GM12878 (cell line): ENCODE data around the gene CR1L. TPM values are rescaled to one million over a fixed set of nuclear protein-coding genes. Genes with fewer than 3 reads are reported as not detected.

Experiments used
- ATAC-seq: fragments of 200-7000 bp; cut with Tn5 transposase; 3 replicates; pipeline ENCODE4 v1.9.1; 2020; ENCODE audit warnings: mild to moderate bottlenecking, moderate library complexity
- BruUV-seq: library from RNA; stranded (reverse); fragments of 400-500 nt; replicated peaks from 2 replicates; lab custom pipeline; 2021; lab: Mats Ljungman, UMichigan
- CTCF ChIA-PET: fragments of 300-600 bp; sonication (Branson Sonifier 250); formaldehyde crosslinking; extraction: SDS; loops from one replicate; lab custom pipeline; 2021; ENCODE audit warnings: inconsistent platforms; lab: Yijun Ruan, JAX
- POLR2A ChIA-PET: fragments of 350-600 bp; formaldehyde crosslinking; extraction: SDS; loops from one replicate; lab custom pipeline; 2021; ENCODE audit warnings: inconsistent platforms; lab: Charles Lee
- RAD21 ChIA-PET: fragments of 300-600 bp; sonication (Branson Sonifier 250); formaldehyde crosslinking; loops from one replicate; lab custom pipeline; 2023; ENCODE audit warnings: antibody characterized with exemption; ENCODE audit not compliant: unreplicated experiment; lab: Charles Lee
- SMC1A ChIA-PET: fragments of 300-600 bp; sonication (Branson Sonifier 250); formaldehyde crosslinking; loops from one replicate; lab custom pipeline; 2023; ENCODE audit not compliant: unreplicated experiment, uncharacterized antibody; lab: Charles Lee
- DNase-seq: peaks from one replicate; pipeline ENCODE4 v3.0.0-alpha.2; 2011; ENCODE audit warnings: low read depth, low spot score
- FAIRE-seq: peaks from 3 replicates; lab custom pipeline; 2011; peaks lifted over from hg19 to GRCh38; lab: Jason Lieb, UNC
- H2AFZ ChIP-seq: 2 replicates; pipeline ENCODE4 v1.6.0; 2011; ENCODE audit warnings: low read depth, low read length, control low read depth; ENCODE audit not compliant: control insufficient read depth
- H3K27ac ChIP-seq: 2 replicates; pipeline ENCODE4 v1.5.1; 2011; ENCODE audit warnings: control low read depth; ENCODE audit not compliant: control insufficient read depth, insufficient read depth
- H3K27me3 ChIP-seq, 2 experiments: replicated peaks in 1 of 2; 2 replicates each; pipeline versions ENCODE4 v1.6.0 to v1.6.1; 2011; ENCODE audit warnings: low read length in 1 of 2; ENCODE audit not compliant: control insufficient read depth in 2 of 2, insufficient read depth in 2 of 2
- H3K36me3 ChIP-seq, 2 experiments: 2 replicates each; pipeline ENCODE4 v1.5.1; 2011; ENCODE audit warnings: low read length in 1 of 2; ENCODE audit not compliant: control insufficient read depth in 2 of 2, insufficient read depth in 2 of 2
- H3K4me1 ChIP-seq: 2 replicates; pipeline ENCODE4 v1.6.1; 2011; ENCODE audit warnings: mild to moderate bottlenecking, low read length, moderate library complexity, mixed read lengths; ENCODE audit not compliant: control insufficient read depth, insufficient read depth
- H3K4me2 ChIP-seq: 2 replicates; pipeline ENCODE4 v1.6.0; 2011; ENCODE audit warnings: control low read depth; ENCODE audit not compliant: control insufficient read depth, insufficient read depth
- H3K4me3 ChIP-seq: fragments of 200-600 bp; sonication (generic); 2 replicates; pipeline ENCODE4 v1.5.1; 2016
- H3K79me2 ChIP-seq: 2 replicates; pipeline ENCODE4 v1.6.0; 2011; ENCODE audit warnings: low read length; ENCODE audit not compliant: control insufficient read depth, insufficient read depth
- H3K9ac ChIP-seq: 2 replicates; pipeline ENCODE4 v1.8.0; 2011; ENCODE audit warnings: low read length, control low read depth, mixed read lengths; ENCODE audit not compliant: control insufficient read depth, insufficient read depth
- H3K9me3 ChIP-seq: replicated peaks from 3 replicates; pipeline ENCODE4 v1.5.1; 2011; ENCODE audit warnings: mild to moderate bottlenecking, low read length; ENCODE audit not compliant: control insufficient read depth, insufficient read depth
- H4K20me1 ChIP-seq: 2 replicates; pipeline ENCODE4 v1.6.0; 2011; ENCODE audit not compliant: control insufficient read depth, insufficient read depth
- BRCA1 ChIP-seq: IDR thresholded peaks from 2 replicates; pipeline ENCODE4 v1.6.1; 2011; ENCODE audit warnings: low read depth, low read length, improper control_type of control experiment
- CBFB ChIP-seq: IDR thresholded peaks from 2 replicates; pipeline ENCODE4 v1.6.1; 2016; ENCODE audit warnings: antibody characterized with exemption, low read depth
- CHD1 ChIP-seq: IDR thresholded peaks from 2 replicates; pipeline ENCODE4 v1.6.1; 2012; ENCODE audit warnings: low read depth, low read length, improper control_type of control experiment
- ELK1 ChIP-seq: IDR thresholded peaks from 2 replicates; pipeline ENCODE4 v1.6.1; 2012; ENCODE audit warnings: low read depth, low read length, improper control_type of control experiment
- ESRRA ChIP-seq: IDR thresholded peaks from 2 replicates; pipeline ENCODE4 v1.6.1; 2012; ENCODE audit warnings: mild to moderate bottlenecking, low read length, improper control_type of control experiment
- HDAC2 ChIP-seq: fragments of 200-600 bp; sonication (generic); IDR thresholded peaks from 2 replicates; pipeline ENCODE4 v1.6.1; 2017
- HDAC6 ChIP-seq: fragments of 200-600 bp; sonication (generic); IDR thresholded peaks from one replicate; pipeline ENCODE4 v1.8.0; 2017; ENCODE audit warnings: antibody characterized with exemption; ENCODE audit not compliant: unreplicated experiment
- IRF4 ChIP-seq: IDR thresholded peaks from 2 replicates; pipeline ENCODE4 v1.6.1; 2011; ENCODE audit warnings: low read depth, low read length
- NKRF ChIP-seq: fragments of 450-650 bp; conservative IDR thresholded peaks from 2 replicates; pipeline ENCODE4 v1.6.1; 2017; ENCODE audit warnings: mild to moderate bottlenecking, moderate library complexity
- SREBF1 ChIP-seq: IDR thresholded peaks from 2 replicates; pipeline ENCODE4 v1.6.1; 2012; ENCODE audit warnings: mild to moderate bottlenecking, low read length
- TARDBP ChIP-seq: IDR thresholded peaks from 2 replicates; pipeline ENCODE4 v1.6.1; 2016; ENCODE audit warnings: borderline replicate concordance
- TCF7 ChIP-seq: IDR thresholded peaks from 2 replicates; pipeline ENCODE4 v1.6.1; 2014; ENCODE audit warnings: antibody characterized with exemption, borderline replicate concordance
- ZZZ3 ChIP-seq: IDR thresholded peaks from 2 replicates; pipeline ENCODE4 v1.6.1; 2011; ENCODE audit warnings: low read depth; ENCODE audit not compliant: control insufficient read depth, insufficient read length
- WGBS: methylation state at CpG from one replicate; pipeline ENCODE4 v1.1.6; 2016; ENCODE audit warnings: low lambda C conversion rate; ENCODE audit not compliant: insufficient replicate concordance, insufficient coverage; ENCODE audit errors: missing lambda C conversion rate; 5-methylcytosine and 5-hydroxymethylcytosine counted together
- in situ Hi-C: fragments of 300-500 bp; cut with MboI; formaldehyde crosslinking; loops from 9 replicates; pipeline ENCODE4 v1.14.3; 2018; ENCODE audit warnings: mixed read lengths
- intact Hi-C: fragments of 100-400 bp; cut with micrococcal nuclease; formaldehyde crosslinking; loops from one replicate; pipeline ENCODE4 v1.14.2; 2022; ENCODE audit not compliant: unreplicated experiment
- polyA plus RNA-seq, 11 experiments: library from polyadenylated mRNA; depleted of rRNA in 4 of 11; unstranded in 6 of 11; stranded (reverse) in 5 of 11; fragments of >200 nt; fragmentation: Nextera tagmentation in 4 of 11; fragmentation: Illumina TruSeq in 1 of 11; extraction: Ambion mirVana in 4 of 11; extraction: Trizol in 1 of 11; gene quantifications; 1 replicate in 1 of 11; 2 replicates in 10 of 11; pipeline versions ENCODE4 v1.2.1 to v1.2.3, GENCODE V29; 2011 to 2016; ENCODE audit warnings: inconsistent platforms in 2 of 11, missing spikeins in 2 of 11, low read depth in 1 of 11
- total RNA-seq, 4 experiments: library from RNA; depleted of rRNA in 3 of 4; stranded (reverse); fragments of >200 nt in 3 of 4; fragmentation: Illumina TruSeq in 1 of 4; extraction: Trizol in 1 of 4; gene quantifications; 2 replicates each; pipeline versions ENCODE4 v1.2.1 to v1.2.3, GENCODE V29; 2013 to 2021

Gene CR1L
- total and polyA plus RNA-seq, 10 of the 15 experiments (the other 5 are each of a cell fraction or from before 2014, with no cell fraction given): 0.11 TPM; not detected in 9

- ChIA-PET CTCF (interaction anchor here (1.4 kb wide), 1 partner anchor 49 kb away, joined by 6 read pairs; no protein-coding TSS in a partner anchor), RAD21 (interaction anchor here (1.7 kb wide), 1 partner anchor 74 kb away, joined by 5 read pairs; no protein-coding TSS in a partner anchor)
- Histone ChIP-seq H3K79me2 (peaks cover 18% of the 10 kb centered on the region), H3K4me3 (no peak overlapping the region), H3K4me1 (no peaks in the 10 kb centered on the region; the same call in 1 of the 2 replicates), H3K4me2 (no peak overlapping the region), H3K27ac (no peak overlapping the region), H4K20me1 (no peaks in the 10 kb centered on the region), H2AFZ (no peak overlapping the region), H3K9ac (no peak overlapping the region)
- intact Hi-C loops: no loop called here
- in situ Hi-C loops: no loop called here
- FAIRE-seq (no peak), DNase-seq (no peak)
- no TSS peak for BruUV-seq
- TF ChIP-seq CBFB: no peak
- no peak for TF ChIP-seq SREBF1
- no peak for TF ChIP-seq HDAC2
- TF ChIP-seq TCF7: no peak
- TF ChIP-seq CHD1: no peak
- no peak for TF ChIP-seq NKRF
- TF ChIP-seq ZZZ3: no peak
- no peak for TF ChIP-seq TARDBP
- no peak for TF ChIP-seq ESRRA
- TF ChIP-seq HDAC6: no peak
- TF ChIP-seq ELK1: no peak
- no peak for TF ChIP-seq IRF4
- no peak for TF ChIP-seq BRCA1
- TF ChIP-seq, all 136 proteins: peak for 0
- Histone ChIP-seq H3K9me3 (no peaks in the 10 kb centered on the region; the same call in 2 of the 3 replicates), H3K27me3 (no peaks in the 10 kb centered on the region), H3K36me3 (no peaks in the 10 kb centered on the region)
- SMC1A ChIA-PET: no interaction called here
- 83% methylated on average over 15 of the region's 15 CpGs for WGBS
- POLR2A ChIA-PET: no interaction called here
- ATAC-seq: no peak
Measured at GRCh38 chr1:207747627-207748492, 102.9 kb downstream of the CR1L start.
